AG09309 (cell line): Measurements from ENCODE around the gene CLIC5.

Experiments used
- DNase-seq: peaks from one replicate; pipeline ENCODE4 v3.0.0-alpha.2; 2010; ENCODE audit warnings: low read depth
- H3K4me3 ChIP-seq: 2 replicates; pipeline ENCODE4 v1.5.1; 2011; ENCODE audit warnings: mild to moderate bottlenecking, low read depth, low read length, moderate library complexity; ENCODE audit not compliant: control insufficient read depth
- CTCF ChIP-seq: IDR thresholded peaks from 2 replicates; pipeline ENCODE4 v1.5.1; 2011; ENCODE audit warnings: mild to moderate bottlenecking, low read depth, low read length, inconsistent platforms; ENCODE audit not compliant: insufficient read depth, control insufficient read depth; ENCODE audit errors: missing control alignments

Gene CLIC5

GRCh38 chr6:46057792-46058191 lies 42.1 kb upstream of the CLIC5 start:
- no peak for TF ChIP-seq CTCF
- no peak overlapping the region for H3K4me3 ChIP-seq
- DNase-seq = no peak

DNA sequence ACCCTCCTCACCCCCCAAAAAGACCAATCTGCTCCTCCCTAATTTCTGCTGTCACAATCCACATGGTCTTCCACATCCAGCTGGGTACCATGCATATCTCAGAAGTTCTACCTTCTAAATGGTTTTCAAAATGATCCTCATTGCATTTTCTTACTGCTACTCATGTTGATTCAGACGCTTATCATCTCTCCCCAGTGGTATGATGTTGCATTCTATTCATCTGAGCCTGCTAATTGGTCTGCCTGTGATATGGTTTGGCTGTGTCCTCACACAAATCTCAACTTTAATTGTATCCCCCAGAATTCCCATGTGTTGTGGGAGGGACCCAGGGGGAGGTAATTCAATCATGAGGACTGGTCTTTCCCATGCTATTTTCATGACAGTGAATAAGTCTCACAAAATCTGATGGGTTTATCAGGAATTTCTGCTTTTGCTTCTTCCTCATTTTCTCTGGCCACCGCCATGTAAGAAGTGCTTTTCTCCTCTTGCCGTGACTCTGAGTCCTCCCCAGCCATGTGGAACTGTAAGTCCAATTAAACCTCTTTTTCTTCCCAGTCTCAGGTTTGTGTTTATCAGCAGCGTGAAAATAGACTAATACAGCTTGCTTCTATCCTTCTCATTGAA lies 41.4 kb upstream of the CLIC5 start:
- H3K4me3 ChIP-seq = no peak overlapping the region
- TF ChIP-seq CTCF = no peak
- no peak for DNase-seq

DNA sequence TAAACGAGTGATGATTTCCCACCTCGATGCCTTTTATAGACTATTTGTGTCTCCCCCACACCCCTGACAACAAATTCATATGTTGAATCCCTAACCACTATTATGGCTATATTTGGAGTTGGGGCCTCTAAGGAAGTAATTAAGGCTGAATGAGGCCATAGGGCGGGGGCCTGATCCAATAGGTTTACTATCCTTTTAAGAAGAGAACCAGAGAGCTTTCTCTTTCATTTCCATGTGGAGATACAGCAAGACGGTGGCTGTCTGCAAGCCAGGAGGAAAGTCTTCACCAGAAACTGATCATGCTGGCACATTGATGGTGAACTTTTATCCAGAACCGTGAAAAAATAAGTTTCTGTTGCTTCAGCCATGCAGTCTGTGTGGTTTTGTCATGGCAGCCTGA lies 38.9 kb upstream of the CLIC5 start:
- no peak for DNase-seq
- no peak for TF ChIP-seq CTCF
- H3K4me3 ChIP-seq = no peak overlapping the region

GRCh38 chr6:46053039-46053933 lies 37.6 kb upstream of the CLIC5 start:
- no peak for TF ChIP-seq CTCF
- no peak overlapping the region for H3K4me3 ChIP-seq
- no peak for DNase-seq

GRCh38 chr6:46052479-46052878 lies 36.8 kb upstream of the CLIC5 start:
- no peak for TF ChIP-seq CTCF
- no peak for DNase-seq
- H3K4me3 ChIP-seq = no peak overlapping the region

DNA sequence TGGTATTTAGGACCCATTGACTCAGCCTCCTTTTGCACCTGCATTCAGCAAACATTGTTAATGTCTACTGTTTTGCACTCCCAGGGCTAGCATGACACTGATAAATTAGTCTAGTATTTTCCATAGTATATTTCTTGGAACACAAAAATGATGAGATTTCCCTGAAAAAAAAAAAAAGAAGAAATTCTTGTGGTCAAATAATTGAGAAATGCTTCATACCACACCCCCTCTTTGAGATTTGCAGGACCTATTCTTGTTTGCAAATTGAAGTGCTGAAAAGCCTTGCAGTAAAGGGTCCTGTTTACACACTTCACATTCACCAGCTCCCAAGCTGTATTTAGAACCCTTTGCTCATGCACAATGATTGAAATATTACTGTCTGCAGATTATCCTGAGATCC lies 36.3 kb upstream of the CLIC5 start:
- no peak for TF ChIP-seq CTCF
- H3K4me3 ChIP-seq = no peak overlapping the region
- no peak for DNase-seq
